Measurements from ENCODE around the gene PYCARD.
"Not testable (repeated sequence)": the region's sequence is repeated elsewhere in the genome, so short reads cannot be mapped to it uniquely, and the experiment has no call there.

DNA sequence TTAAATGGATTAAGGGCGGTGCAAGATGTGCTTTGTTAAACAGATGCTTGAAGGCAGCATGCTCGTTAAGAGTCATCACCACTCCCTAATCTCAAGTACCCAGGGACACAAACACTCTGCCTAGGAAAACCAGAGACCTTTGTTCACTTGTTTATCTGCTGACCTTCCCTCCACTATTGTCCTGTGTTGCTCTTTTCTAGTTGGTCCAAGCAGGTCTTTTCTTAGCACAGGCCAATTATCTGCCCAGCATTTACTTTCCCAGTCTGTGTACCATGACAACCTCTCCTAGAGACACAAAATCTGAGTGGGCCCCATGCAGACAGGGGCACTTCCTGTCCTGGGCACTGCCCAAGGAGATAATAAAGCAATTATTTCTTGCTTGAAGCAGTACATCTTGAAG is 32.5 kb downstream of the PYCARD start:
- TF ChIP-seq, protein P1, sequence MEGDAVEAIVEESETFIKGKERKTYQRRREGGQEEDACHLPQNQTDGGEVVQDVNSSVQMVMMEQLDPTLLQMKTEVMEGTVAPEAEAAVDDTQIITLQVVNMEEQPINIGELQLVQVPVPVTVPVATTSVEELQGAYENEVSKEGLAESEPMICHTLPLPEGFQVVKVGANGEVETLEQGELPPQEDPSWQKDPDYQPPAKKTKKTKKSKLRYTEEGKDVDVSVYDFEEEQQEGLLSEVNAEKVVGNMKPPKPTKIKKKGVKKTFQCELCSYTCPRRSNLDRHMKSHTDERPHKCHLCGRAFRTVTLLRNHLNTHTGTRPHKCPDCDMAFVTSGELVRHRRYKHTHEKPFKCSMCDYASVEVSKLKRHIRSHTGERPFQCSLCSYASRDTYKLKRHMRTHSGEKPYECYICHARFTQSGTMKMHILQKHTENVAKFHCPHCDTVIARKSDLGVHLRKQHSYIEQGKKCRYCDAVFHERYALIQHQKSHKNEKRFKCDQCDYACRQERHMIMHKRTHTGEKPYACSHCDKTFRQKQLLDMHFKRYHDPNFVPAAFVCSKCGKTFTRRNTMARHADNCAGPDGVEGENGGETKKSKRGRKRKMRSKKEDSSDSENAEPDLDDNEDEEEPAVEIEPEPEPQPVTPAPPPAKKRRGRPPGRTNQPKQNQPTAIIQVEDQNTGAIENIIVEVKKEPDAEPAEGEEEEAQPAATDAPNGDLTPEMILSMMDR (IDR thresholded peaks at IDR 0.05) = not testable (repeated sequence)
- TF ChIP-seq POLR2A (IDR thresholded peaks at IDR 0.05) = not testable (repeated sequence)

All from adrenal gland (tissue), 5 donors.